CD4-positive, alpha-beta T cell treated with Interferon alpha-2 for 1 hour (primary cell): ENCODE measurements around the gene PIP5K1A.
A peak's percentile ranks its signal among the peaks of the same experiment; 100 is the strongest.
"Not testable (repeated sequence)": the region's sequence is repeated elsewhere in the genome, so short reads cannot be mapped to it uniquely, and the experiment has no call there.

ENCODE experiments used
- DNase-seq, 2 donors: peaks; one replicate each; pipeline ENCODE4 v3.0.0-alpha.2; 2020 to 2022

The PIP5K1A gene, protein sequence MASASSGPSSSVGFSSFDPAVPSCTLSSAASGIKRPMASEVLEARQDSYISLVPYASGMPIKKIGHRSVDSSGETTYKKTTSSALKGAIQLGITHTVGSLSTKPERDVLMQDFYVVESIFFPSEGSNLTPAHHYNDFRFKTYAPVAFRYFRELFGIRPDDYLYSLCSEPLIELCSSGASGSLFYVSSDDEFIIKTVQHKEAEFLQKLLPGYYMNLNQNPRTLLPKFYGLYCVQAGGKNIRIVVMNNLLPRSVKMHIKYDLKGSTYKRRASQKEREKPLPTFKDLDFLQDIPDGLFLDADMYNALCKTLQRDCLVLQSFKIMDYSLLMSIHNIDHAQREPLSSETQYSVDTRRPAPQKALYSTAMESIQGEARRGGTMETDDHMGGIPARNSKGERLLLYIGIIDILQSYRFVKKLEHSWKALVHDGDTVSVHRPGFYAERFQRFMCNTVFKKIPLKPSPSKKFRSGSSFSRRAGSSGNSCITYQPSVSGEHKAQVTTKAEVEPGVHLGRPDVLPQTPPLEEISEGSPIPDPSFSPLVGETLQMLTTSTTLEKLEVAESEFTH

DNA sequence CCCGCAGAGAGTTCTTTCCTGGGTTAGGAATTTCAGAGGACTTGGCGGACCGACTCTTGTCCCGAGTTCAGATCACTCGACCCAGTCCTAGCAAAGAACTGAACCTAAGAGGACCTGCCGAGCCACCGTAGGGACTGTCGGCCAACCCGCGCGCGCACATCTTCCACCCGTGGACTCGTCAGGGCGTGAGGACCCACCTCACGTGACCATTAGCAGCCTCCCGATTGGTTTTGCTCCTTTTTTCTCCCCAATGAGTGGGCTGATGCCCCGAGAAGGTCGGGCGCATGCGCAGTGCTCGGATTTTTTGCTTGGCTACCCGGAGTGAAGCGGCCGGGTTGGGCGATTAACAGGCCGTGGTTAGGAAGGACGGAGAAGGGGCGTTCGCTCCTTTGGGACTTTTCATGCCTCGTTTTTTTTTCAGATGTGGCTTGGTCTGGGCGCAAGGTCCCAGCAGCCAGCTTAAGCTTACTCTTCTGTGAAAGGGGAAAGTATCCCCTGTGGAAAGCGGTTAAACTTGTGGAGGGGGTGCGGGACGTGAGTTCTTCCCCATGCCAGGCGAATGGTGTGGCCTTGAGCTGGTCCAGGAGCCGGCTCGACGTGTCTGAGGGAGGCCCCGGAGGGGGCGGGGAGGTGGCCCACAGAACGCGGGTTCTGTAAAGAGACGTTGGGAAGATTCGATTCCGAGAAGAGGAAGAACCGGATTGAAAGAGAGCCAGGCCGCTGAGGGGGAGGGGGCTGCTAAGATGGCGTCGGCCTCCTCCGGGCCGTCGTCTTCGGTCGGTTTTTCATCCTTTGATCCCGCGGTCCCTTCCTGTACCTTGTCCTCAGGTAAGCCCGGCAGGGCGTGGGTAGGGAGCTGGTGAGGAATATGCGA, at the start of gene PIP5K1A:
Gene PIP5K1A (plus strand): TSS at position 299 of the 874 bp plus-strand sequence. CDS start 445 bp downstream, at position 744.
- peak; percentile 99 for DNase-seq

DNA sequence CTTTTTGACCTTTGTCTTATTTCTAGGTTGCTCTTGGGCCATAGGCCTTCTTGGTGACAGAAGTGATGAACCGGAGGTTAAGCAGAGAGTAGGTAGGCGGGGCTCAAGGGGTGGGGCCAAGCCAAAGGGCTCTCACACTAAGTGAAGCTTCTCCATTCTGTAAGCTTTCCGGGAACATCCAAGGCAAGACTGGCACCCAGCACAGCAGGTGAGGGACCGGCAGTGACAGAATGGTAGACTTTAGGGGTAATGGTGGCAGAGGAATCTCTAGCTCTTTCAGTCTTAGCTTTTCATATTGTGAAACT, 41.9 kb upstream of the PIP5K1A start, which contains the start of gene TNFAIP8L2:
Gene TNFAIP8L2 (plus strand): TSS at position 135 of the 305 bp plus-strand sequence. CDS start 2,049 bp downstream, outside the sequence.
- peak; percentile 79 to 82 for DNase-seq

DNA sequence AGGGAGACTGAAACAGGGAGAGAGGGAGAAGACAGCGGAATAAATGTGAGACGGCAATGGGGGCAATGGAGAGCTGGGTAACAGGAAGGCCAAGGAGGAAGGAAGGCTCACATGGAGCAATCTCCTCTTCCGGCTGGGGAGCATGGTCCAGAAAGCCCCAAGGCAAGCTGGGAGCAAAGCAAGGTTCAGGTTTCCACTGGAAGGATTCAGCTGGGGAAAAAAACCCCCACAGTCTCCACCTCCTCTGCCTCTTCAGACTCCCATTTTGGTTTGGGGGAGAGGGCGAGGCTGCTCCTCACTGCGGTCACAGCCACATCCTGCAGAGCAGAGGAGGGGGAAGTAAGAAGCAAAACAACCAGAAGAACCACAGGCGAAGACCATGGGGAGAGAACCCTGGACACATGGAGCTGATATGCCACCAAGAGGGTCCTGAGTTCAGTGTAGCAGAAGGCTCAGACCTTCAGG, 41.3 kb upstream of the PIP5K1A start:
- DNase-seq = peak; percentile 54 to 72

DNA sequence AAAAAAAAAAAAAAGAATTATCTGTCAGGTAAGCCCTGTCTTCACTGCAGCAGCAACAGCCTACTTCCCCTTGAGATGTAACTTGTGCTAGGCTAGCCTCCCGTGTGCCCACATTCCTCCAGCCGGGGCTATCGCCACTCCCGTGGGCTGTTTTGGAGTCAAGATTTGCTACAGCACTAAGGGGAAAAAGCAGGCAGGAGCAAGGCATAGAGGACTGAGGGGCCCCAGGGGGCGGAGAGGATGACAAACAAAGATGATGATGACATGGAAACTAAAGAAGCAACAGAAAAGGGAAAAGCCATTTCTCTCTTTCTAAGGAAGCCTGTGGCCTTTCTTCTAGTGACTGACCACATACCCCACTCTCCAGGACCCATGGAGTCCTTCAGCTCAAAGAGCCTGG, 40.0 kb upstream of the PIP5K1A start:
- DNase-seq = no peak

DNA sequence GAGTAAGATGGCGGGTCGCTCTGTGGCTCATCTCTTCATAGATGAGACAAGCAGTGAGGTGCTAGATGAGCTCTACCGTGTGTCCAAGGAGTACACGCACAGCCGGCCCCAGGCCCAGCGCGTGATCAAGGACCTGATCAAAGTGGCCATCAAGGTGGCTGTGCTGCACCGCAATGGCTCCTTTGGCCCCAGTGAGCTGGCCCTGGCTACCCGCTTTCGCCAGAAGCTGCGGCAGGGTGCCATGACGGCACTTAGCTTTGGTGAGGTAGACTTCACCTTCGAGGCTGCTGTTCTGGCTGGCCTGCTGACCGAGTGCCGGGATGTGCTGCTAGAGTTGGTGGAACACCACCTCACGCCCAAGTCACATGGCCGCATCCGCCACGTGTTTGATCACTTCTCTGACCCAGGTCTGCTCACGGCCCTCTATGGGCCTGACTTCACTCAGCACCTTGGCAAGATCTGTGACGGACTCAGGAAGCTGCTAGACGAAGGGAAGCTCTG, 39.6 kb upstream of the PIP5K1A start:
- DNase-seq = no peak

DNA sequence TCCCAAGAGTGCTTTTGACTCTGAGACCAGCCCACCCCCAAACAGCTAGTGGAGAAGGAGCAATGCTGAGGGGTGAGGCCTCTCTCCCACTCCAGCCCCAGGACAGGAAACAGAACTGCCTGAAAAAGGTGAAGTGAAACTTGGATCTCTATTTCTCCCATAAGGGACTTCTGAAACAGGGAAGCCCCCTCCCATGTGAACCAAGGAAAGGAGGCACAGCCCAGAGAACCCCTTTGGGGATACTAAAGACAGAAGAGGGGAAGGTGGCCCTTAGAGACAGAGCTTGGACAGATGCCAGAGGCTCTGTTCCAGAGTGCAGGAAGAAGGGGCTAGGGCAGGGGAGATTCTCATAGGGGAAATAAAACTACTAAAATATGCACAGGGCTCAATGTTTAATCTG, 39.0 kb upstream of the PIP5K1A start:
- no peak for DNase-seq

DNA sequence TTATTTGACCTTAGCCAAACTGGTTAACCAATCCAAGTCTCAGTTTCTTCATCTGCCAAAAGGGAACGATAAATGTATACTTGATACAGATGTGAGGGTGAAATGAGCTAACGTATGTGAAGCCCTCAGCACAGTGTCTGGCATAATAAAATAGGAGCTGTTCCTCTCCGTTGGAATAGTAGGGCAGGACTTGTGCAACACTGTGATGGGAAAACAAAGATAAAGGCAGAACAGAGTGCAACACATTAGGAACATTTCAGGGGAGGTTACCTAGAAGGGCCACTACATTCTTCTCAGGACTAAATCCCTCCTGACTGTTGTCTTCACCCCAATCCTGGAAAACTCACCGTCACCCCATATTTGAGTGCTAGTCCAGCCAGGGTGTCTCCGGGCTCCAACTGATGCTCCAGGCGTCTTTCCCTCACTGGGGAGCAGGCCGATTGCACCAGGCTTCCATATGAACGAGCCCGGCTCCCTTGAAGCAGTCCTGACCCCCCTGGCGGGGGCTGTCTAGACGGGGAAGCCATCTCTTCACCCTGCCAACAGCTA, 33.5 kb upstream of the PIP5K1A start:
- DNase-seq = no peak

DNA sequence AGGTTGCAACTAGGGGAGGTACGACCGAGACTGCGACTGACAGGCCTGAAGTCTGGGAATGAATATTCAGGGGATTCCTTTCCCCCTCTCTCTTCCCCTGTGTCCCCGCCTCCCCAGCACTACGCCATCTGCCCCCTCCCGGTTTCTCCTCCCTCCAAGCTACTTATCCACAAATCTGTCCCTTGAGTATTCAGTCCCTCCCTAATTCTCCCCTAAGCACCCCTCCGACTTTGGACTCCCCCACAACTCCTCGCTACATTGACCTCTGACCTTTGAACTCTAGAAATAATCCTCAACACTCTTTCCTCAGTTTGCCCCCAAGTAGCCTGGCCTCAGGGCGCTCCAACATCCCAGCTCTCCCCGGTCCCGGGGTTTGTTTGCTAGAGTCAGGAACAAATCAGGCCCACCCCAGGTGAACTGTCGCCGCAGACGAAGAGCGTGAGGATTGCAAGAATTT, 33.0 kb upstream of the PIP5K1A start:
- no peak for DNase-seq

DNA sequence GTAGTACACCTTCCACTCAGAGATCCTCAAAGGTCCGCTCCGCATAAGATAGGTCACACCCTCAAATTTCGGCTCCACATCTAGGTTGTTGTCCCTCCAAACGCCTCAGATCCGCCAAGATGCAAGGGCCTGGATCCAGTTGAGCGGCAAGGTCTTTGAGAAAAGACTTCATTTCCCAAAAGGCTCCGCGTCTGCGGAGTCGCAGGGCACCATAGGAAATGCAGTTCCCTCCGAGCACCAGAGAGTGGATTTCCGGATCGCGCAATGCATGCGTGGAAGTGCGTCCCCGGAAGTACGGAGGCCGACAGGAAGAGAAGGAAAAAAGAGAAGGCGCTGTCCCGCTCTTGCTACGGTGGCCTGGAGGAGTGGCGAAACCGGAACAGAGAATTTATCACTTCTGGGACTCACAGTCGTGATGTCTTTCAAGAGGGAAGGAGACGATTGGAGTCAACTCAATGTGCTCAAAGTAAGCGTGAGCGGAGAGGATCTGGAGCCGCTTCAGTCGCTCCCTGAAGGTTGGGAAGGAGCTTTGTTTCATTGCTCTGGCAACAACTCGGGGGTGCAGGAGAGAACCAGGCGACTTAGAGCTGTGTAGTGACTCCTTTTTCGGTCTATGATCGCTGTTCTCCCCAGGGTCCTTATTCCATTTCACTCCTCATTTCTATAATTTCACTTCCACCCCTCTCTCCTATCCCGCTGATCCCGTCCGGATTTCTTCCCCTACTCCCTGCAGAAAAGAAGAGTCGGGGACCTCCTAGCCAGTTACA, 32.4 kb upstream of the PIP5K1A start, which contains the start of the genes LYSMD1 and SCNM1:
Gene LYSMD1 (minus strand): TSS at position 165 of the 767 bp plus-strand sequence. CDS start 644 bp downstream, outside the sequence.
Gene SCNM1 (plus strand): TSS at position 407 of the 767 bp plus-strand sequence. CDS start 9 bp downstream, at position 416.
- DNase-seq = peak; percentile 97 to 98

DNA sequence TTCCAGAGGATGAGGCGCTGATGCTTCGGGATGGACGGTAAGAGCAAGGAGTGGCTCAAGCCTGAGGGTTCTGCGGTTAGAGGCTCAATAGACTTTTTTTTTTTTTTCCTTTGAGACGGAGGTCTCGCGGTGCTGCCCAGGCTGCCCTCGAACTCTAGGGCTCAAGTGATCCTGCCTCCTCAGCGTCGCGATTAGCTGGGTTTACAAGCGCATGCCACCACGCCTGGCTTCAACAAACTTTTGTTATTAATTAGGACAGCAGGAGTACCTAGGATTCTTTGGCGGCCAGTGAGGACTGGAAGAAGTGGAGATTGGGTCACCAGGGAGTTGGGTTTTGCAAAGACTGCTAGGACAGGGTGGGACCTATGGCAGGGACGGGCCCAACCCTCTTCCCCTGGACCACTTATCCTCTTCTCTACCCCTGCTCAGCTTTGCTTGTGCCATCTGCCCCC, 31.8 kb upstream of the PIP5K1A start:
- DNase-seq = no peak

DNA sequence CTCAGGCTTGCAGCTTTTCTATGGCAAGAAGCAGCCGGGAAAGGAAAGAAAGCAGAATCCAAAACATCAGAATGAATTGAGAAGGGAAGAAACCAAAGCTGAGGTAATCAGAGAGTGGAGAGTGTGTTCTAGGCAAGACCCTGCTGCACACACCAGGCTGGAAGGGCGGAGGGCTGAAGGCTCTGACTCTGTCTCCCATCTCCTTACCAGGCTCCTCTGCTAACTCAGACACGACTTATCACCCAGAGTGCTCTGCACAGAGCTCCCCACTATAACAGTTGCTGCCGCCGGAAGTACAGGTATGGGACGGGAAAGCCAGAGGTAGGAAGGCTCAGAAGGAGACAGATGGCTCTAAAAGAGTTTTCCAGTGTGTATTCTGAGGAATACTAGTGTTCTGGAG, 31.2 kb upstream of the PIP5K1A start:
- DNase-seq = no peak

DNA sequence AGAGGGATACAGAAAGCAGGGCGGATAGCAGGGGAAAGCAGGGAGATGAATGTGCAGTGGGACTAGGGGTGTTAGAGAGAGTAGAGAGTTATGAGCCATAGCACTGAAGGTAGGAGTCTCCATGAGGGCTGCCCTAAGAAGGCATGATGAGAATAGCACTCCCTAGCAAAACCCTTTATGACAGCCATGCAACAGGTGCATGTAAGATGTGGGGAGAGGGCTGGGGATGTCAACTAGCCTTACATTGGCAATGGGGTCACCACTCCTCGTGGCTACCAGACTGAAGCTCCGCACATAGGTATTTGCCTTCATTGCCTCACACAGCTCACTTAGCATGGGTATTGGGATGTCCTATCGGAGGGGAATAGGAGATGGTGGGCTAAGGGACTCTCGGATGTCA, 27.2 kb upstream of the PIP5K1A start:
- no peak for DNase-seq

DNA sequence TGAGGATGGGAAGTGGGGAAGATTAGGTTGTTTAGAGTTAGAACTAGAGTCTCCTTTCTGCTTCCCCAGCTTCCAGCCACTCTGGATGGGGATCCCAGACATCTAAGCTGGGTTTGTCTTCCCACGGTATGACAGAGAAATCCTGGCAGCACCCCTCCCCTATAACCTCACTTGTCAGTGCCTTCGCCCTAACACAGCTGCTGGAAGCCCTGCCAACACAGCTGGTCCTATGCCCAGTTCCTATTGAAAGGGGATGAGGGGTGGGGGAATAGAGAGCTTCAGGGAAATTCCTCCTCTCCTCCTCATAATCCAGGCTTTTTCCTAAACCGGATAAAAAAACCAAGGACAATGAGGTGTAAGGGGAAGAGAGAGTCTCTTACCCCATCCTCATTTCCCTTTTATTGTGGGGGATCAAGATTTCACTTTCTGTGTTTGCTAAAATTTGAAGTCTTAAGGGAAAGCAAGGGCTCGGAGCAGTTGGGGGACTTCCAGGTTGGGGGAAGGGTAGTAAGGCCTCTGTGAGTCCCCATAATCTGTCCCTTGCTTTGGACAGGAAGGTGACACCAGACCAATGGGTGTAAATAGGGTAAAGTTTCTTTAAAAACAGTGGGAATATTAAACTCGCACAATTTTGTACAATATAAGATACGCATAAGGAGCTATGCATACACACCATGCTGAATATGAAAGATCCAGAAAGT, 23.2 kb upstream of the PIP5K1A start:
- DNase-seq = no peak

DNA sequence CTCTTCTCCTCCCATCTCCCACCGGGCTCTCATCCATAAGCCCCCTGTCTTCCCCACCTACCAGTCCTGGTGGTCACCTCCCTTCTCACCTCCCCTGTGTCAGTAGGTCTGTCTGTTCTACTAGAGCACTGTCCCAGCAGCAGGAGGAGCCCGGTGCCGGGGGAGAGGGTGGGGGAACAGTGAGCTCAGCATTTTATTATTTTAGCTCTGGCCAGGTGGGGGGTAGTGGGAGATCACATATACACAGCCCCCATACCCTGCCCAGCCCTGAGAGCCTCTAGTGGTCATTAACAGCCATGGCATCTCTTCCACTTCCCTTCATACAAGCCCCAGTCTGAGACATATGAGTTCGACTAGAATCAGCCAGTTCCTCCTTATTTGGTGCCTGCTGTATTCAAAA, 22.5 kb upstream of the PIP5K1A start, which contains the start of gene TMOD4:
Gene TMOD4 (minus strand): TSS at position 119 of the 400 bp plus-strand sequence. CDS start 1,106 bp downstream, outside the sequence.
- no peak for DNase-seq

DNA sequence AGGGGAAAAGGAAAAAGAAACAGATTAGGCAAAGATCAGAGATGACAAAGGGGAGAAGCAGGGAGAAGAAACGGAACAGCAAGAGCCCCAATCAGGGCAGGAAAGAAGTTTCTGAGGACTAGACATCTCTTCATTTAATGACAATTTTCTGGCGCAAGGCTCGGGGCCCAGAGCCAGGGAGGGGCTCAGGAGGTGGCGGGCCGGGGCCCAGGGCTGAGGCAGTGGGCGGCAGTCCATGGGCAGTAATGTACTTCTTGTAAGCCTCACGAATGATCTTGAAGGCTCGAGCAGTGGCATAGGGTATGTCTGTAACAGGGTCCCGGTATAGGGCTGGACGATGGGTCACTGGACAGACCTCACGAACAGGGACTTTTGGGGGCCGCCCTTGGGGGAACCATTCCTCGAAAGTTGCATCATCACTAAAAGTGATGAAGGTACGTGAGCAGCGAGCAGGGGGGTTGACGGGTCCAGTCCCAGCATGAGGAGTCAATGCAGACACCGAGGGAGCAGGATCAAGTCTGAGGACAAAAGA, 21.8 kb upstream of the PIP5K1A start:
- no peak for DNase-seq

DNA sequence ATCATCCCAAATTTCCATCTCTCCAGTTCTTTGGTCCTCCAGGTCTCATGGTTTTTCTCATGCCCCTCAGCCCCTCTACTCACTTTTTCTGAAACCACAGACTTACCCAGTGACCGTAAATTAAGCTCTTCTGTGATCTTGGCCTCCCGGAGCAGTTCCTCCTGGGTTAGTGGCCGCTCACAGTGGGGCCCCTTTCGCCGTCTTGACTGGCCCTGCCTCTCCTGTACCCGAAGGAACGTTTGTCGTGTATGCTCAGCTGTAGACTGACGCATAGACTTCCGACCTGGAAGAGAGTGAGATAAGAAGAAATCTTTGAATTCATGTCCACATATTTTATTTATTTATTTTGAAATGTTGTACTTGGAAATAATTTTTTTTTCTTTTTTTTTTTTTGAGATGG, 14.1 kb upstream of the PIP5K1A start:
- DNase-seq = no peak

DNA sequence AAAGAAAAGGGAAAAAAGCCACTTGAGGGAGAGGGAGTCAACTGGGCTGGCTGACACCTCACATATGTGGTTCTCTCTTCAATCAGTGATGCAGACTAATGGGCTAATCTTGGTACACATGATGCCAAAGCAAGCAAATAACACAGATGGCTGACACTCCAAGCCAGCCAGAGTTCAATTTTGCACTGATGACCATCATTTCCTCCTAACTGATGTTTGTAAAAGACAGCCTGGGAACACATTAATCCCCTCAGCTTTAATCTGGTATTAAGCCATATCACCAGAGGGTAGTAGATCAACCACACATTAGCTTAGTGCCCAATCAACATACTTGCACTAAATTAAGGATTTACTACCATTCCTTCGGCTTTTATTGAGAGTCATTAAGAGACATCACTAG, 11.1 kb upstream of the PIP5K1A start:
- DNase-seq = no peak

DNA sequence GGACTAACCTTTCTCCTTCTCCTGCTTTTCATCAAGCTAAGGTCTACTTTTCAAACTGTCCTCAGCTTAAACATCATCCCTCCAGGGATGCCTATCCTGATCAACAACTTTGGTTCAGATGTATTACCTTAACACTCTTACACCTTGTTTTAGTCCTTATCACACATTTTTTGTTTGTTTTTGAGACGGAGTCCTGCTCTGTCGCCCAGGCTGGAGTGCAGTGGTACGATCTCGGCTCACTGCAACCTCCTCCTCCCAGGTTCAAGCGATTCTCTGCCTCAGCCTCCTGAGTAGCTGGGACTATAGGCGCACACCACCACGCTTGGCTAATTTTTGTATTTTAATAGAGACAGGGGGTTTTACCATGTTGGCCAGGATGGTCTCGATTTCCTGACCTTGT, 9.7 kb upstream of the PIP5K1A start:
- not testable (repeated sequence) for DNase-seq

DNA sequence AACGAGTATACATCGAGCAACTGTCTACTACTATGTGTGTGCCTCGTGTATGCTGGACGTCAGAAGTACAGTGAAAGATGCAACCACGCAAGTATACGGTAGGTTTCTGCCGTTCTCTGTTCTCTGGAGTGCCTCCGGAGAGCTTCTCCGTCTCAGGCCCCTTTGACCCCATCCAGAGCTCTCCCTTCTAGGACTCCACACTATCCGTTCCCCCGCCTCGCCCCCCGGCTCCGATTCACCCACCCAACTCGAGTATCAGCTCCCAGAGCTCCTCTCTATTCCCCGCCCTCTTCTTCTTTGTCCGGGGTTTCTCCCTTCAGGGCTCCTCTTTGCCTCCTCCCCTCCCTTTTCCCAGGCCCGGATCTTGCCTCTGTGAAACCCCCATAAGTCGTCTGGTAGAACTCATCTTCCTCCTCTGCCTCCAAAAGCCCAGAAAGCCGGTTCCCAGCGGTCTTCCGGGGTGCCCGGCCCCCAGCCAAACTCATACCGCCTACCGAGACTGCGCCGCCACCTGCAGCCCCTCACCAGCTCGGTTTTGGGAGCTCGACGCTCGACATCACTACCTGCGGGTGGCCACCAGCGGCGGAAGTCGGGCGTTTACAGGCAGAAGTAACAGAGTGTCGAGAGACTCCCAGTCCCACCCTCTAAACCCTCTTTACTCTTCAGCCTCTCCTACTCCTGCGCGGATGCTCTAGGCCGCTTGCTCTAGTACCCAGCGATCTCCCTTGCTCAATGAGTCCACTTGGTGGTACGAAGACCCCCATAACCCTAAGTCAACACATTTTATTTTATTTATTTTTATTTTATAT, 8.5 kb upstream of the PIP5K1A start, which contains the start of gene VPS72:
Gene VPS72 (minus strand): TSS at position 561 of the 809 bp plus-strand sequence. CDS start 76 bp downstream, at position 485.
- peak; percentile 81 to 88 for DNase-seq
